ENCODE results near the gene CRABP2.

The CRABP2 gene

DNA sequence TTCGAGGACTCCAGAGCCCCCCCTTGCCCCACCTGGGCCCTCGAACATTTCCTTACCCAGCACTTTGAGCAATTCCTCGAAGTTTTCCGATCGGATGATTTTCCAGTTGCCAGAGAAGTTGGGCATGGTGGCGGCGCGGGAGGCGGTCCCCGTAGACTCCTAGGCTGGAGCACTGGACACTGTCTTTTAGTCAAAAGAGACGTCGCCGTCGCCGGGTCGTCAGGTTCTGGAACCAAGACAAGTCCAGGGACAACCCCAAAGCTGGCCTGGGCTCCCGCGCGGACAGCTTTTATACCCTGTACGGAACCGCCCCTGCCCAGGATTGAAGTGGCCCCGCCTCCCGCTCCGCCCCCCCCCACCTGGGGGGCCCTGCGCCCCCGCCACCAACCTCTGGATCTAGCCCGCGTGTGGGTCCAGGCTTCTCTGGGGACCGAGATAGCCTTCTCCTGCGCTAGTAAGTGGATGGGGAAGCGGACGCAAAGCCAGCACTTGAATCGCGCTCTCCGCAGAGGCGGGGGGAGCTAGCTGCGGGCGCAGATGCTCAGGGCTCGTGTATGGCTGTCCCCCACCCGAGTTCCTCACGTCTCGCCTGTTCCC, at the start of gene CRABP2:
TSS of gene CRABP2 (minus strand) at position 263 of the 597 bp plus-strand sequence. CDS start at position 126, 137 bp downstream.
- DNase-seq (ENCODE audit: low spot score): no peak

- DNase-seq (ENCODE audit: low spot score): no peak
These were observed 48.8 kb upstream of the CRABP2 start for GRCh38 chr1:156754219-156754618.

DNA sequence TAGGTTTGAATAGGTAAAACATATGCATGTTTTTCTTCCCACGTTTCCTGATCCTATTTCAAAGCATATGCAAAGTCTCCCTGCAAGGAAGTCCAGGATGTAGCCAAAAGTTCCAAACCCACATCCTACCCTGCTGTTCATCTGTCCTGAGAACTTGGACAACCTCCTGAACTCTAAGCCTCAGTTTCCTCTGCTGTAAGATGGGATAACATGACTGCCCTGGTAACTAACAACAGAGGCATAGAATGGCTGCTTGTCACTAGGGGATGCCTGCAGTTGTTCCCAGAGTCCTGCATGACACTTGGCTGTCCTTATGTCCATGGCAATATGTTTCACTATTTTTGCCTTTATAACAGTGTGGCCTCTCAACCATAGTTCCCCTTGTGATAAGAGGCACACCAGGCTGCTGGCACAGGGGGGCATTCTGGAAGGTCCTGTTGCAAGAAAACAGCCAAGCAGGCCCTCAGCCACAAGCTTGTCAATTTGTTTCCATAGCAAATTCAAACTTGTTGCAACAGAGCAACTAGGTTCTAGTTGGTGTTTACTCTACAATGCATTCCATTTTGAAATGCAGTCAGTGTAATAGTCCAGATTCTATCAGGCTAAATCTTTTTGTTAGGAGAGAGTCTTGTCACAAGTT, 47.6 kb upstream of the CRABP2 start:
- DNase-seq (ENCODE audit: low spot score): no peak

DNA sequence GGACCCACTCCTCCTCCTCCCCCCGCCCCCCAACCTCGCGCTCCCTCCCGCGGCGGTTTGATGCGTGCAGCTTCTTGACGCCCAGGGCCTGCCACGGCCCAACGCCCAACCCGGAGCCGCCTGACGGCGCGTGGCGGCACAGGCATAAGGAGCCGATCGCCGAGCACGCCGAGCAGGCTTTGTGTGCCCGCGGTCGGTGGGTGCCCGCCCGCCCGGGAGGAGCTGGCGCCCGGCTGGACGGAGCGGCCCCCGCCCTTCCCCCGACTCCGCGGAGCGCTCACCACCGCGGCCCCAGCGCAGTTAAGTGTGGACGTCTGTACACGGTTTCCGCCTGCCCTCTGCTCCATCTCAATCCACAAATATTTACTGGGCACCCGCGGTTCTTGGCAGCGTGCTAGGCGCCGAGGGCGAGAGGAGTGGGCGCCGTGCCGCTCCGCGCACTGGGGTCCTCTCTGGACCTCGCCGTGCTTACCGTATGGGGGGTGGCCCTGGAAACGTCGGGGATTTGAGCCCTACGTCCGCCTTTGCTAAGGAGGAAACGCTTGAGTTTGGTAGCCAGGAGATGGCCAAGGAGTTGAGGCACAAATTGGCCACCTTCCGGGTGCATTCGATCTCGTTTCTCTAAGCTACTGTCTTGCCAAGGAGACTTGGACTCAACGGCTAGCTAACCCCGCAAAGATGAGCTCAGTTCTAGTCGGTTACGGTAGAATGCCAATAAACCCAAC, 46.5 kb upstream of the CRABP2 start:
- DNase-seq (ENCODE audit: low spot score): peak; percentile 87

DNA sequence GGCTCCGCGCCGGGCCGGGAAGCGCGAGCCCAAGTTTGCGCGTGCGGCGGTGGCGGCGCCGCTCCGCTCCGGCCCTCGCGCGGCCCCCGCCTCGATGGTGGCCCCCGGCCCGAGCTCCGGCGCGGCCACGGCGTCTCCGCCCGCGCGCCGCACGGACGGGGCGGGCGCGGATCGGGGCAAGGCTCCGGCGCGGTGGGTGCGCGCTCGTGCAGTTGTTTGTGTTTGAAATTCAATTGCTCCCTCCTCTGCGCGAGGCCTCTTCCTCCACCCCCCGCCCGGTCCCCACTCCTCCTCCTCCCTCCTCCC, 46.0 kb upstream of the CRABP2 start, which contains the start of gene HDGF:
TSS of gene HDGF (minus strand) at position 225 of the 306 bp plus-strand sequence. CDS start 246 bp downstream, outside the sequence.
- DNase-seq (ENCODE audit: low spot score): no peak

DNA sequence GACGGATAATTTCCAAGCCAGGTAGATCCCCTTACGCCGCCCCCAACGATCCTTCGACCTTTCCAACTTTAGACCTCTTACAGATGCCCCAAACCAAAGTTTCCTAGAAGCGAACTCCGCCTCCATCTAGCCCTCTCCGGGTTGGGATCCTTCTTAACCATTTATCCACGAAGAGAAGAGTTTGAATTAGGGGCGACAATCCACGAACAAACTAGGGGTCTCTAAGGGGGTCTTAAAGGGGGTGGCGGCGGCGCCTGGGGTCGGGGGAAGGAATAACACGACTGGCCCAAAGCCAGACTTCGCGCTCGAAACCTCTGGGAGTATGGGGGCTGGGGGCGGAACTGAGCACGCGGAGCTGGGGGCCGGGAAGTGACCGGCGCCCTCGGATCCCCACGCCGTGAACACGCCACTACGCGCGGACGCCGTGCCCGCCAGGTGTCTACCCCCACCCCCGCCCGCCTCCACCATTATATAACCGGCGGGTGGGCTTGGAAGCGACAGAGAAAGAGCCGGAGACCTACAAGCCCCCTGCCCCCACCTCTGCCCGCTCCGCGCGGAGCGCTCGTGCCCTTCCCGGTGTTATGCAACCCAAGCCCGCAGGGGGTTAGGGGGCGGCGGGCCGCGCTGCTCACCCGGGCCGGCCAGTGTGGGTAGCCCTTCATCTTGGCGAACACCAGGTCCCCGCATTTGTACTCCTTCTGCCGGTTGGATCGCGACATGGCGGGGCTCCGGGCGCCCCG, 45.5 kb upstream of the CRABP2 start:
- peak; percentile 26 for DNase-seq (ENCODE audit: low spot score)

DNA sequence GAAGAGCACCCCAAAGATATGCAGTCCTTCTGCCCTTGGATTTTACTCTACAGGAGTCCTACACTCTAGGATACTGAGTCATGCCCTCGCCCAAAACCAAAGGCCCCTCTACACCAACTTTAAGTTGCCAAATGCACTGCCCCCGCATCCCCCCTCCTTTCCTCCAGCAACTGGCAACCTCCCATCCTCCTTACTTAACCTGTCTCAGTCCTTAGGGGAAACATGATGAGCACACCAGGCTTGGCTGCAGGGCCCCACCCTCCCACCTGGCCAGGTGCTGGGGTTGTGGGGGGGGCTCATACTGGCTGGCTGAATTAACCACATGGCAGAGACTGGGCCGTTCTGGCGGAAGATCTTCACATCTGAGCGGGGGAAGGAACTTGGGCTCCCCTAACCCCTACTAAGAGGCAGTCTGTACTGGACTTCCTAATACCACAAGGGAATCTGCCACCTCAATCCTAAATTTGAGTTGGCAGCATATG, 44.8 kb upstream of the CRABP2 start:
- no peak for DNase-seq (ENCODE audit: low spot score)

- DNase-seq (ENCODE audit: low spot score): no peak
These were observed 44.2 kb upstream of the CRABP2 start for GRCh38 chr1:156749419-156750118.

GRCh38 chr1:156748670-156749418, 43.5 kb upstream of the CRABP2 start:
- peak; percentile 37 for DNase-seq (ENCODE audit: low spot score)

DNA sequence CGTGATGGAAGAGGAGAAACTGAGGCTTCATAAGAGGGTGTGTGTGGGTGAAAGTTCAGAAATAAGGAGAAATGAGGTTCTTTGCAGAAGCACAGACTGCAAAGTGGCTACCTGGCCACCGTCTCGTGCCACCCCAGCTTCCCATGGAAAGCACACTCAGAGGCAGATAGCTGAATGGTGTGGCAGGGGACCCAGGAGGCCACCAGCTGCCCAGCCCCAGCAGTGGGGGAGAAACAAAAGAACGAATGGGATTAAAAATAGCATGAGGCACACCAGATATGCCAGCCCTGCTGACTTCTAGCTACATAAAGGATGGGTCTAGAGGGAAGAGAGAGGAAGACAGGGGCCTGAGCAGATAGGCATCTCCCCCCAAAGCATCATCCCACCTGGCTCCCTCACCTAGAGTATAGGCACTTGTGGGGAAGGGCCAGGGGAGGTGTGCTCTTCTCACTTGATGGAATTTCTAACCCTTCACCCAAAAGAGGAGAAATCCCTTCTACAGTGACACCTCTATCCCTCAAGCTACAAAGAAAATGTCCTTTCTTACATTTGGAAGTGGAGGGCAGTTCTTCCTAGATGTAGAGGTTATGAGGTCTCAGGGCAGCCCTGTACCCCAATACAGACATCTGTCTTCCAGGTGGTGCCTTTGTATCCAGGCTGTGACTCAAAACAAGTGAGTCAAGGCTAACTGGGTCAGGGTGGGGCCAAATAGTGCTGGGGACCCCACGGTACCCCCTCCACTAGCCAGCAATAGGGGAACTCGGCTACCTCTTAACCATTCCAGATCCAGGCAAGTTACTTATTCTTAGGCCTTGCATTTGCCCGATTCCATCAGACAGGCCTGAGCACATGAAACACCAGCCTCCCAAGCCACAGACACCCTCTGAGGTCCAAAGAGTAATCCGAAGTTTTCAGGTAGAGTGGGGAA, 42.6 kb upstream of the CRABP2 start:
- DNase-seq (ENCODE audit: low spot score): no peak

DNA sequence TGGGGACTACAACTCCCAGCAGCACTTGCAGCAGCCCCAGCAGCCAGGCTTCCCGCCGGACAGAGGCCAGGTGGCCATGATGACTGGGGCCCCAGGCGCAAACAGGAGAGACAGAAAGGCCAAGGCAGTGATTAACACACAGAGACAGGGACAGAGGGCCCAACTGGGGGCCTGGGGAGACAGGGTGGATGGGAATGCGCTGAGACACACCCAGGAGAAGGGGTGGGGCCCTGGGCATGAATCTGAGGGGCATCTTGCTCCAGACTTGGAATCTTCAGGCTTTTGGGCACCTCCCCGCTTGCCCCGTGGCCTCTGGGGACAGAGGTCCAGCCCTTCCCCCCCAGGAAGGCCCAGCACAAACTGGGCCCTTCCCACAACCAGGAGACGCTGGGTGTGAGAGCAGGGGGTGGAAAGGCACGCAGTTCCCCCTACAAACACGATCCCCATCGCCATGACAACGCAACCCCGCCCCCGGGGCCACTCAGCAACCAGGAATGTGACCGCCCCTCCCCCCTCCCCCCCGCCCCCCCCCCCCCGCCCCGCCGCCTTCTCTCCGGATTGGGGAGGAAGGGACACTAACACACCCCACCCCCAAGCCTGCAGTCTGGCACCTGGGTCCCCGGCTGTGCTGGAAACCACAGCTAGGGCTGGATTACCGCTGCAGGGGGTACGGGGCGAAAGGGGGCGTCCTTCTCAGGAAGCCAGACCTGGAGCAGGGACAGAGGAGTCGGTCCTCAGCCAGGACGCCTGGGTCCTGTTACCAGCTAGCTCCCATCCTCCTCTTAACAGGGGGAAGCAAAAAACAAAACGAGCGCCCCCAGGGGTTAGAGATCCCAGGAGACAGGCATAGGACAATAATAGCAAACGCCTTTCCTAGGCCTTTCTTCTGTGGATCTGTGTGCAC, 41.6 kb upstream of the CRABP2 start:
- DNase-seq (ENCODE audit: low spot score): peak; percentile 87

GRCh38 chr1:156746406-156746727, 41.0 kb upstream of the CRABP2 start:
- DNase-seq (ENCODE audit: low spot score): no peak

- DNase-seq (ENCODE audit: low spot score): no peak
These were observed 40.5 kb upstream of the CRABP2 start for GRCh38 chr1:156745881-156746280.

DNA sequence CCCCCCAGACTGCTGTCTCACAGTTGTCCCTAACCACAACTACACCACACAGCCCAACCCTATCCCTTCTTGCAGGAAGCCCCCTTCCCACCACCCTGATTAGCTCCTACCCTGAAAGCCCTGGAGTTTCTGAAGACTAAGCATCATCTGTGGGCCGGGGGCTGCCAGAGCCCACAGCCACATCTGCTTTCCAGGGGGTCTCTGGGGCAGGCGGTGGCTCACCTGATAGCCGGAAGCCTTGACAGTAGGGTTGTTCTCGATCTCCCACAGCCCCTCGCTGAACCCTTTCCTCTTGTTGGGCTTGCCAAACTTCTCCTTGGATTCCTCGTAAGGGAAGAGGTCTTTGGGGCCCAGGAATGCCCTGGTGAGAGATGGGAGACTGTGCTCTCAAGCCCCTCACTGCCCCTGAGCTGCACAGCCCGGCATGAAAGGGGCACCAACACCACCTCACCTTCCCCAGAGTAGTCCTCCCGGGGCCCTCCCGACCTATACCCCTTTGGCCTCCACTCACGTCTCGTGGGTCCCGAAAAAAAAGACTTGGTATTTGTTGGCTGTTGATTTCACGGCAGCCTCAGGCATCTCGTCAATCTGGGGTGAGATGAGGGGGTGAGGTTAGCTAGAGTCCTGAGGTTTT, 39.5 kb upstream of the CRABP2 start:
- DNase-seq (ENCODE audit: low spot score): no peak

GRCh38 chr1:156744344-156744743, 39.0 kb upstream of the CRABP2 start:
- DNase-seq (ENCODE audit: low spot score): no peak

- DNase-seq (ENCODE audit: low spot score): no peak
These were observed 38.3 kb upstream of the CRABP2 start for GRCh38 chr1:156743367-156744302.

DNA sequence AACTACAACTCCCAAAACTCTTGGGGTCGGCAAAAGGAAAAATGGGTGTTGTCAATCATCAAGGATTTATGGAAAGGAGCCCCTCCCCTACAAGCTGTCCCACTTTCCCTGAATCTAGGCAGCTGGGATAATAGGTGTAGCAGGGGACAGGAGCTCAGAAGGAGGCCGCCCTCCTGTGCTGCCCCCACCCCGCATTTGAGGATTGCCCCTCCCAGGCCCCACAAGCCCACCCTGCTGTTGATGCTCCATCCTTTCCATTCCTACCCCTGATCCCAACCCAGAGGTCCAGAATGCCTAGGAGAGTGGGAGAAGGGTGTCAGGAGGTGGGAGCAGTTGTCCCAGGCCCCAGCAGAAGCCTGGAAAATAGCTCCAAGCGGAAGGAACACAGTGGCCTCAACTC, 37.4 kb upstream of the CRABP2 start:
- DNase-seq (ENCODE audit: low spot score): no peak

GRCh38 chr1:156742017-156742416, 36.6 kb upstream of the CRABP2 start:
- no peak for DNase-seq (ENCODE audit: low spot score)

All from kidney capillary endothelial cell (primary cell).